K562 (cell line): Measurements from ENCODE around the gene ST3GAL3. TPM values are rescaled to one million over a fixed set of nuclear protein-coding genes. Genes with fewer than 3 reads are reported as not detected.
A peak's percentile ranks its signal among the peaks of the same experiment; 100 is the strongest.

ENCODE experiments used
- EP400 ChIP-seq: fragments of 450-650 bp; IDR thresholded peaks from 2 replicates; pipeline ENCODE4 v1.6.1; 2017; ENCODE audit warnings: antibody characterized with exemption, mild to moderate bottlenecking, moderate library complexity
- ESRRB ChIP-seq: fragments of 250-450 bp; sonication (Bioruptor Pico); IDR thresholded peaks from 2 replicates; pipeline ENCODE4 v1.5.0; 2020; ENCODE audit warnings: mild to moderate bottlenecking, moderate library complexity, borderline replicate concordance
- HNRNPUL1 ChIP-seq: fragments of 200-400 bp; formaldehyde crosslinking; IDR thresholded peaks from 2 replicates; pipeline ENCODE4 v1.6.1; 2017; ENCODE audit warnings: low read length
- JUN ChIP-seq, 2 experiments: sonication (generic) in 1 of 2; formaldehyde crosslinking in 1 of 2; IDR thresholded peaks; 2 replicates each; pipeline versions ENCODE4 v1.6.1 to v1.8.0; 2012 to 2022; ENCODE audit warnings: borderline replicate concordance in 2 of 2, mild to moderate bottlenecking in 2 of 2, improper control_type of control experiment in 1 of 2, low read depth in 1 of 2, low read length in 1 of 2, missing genetic modification reagents in 1 of 2
- KAT8 ChIP-seq: fragments of 450-650 bp; IDR thresholded peaks from 2 replicates; pipeline ENCODE4 v1.6.1; 2016; ENCODE audit warnings: low read depth, mild to moderate bottlenecking
- KDM5B ChIP-seq: fragments of 200-600 bp; sonication (generic); IDR thresholded peaks from 2 replicates; pipeline ENCODE4 v1.6.1; 2012; ENCODE audit warnings: low read depth, mild to moderate bottlenecking, moderate library complexity, low read length, control low read depth, inconsistent platforms; ENCODE audit not compliant: insufficient replicate concordance
- MTA3 ChIP-seq: fragments of 450-650 bp; formaldehyde crosslinking; IDR thresholded peaks from 2 replicates; pipeline ENCODE4 v1.6.1; 2017; ENCODE audit warnings: mild to moderate bottlenecking, borderline replicate concordance
- NFIX ChIP-seq: fragments of 250-450 bp; sonication (Bioruptor Pico); IDR thresholded peaks from 2 replicates; pipeline ENCODE4 v1.4.0; 2020; ENCODE audit warnings: low read depth, mild to moderate bottlenecking, moderate library complexity
- PHB ChIP-seq: fragments of 250-450 bp; sonication (Bioruptor Pico); IDR thresholded peaks from 2 replicates; pipeline ENCODE4 v1.5.0; 2021
- PHF21A ChIP-seq: fragments of 450-650 bp; IDR thresholded peaks from 2 replicates; pipeline ENCODE4 v1.6.1; 2017; ENCODE audit warnings: low read depth, borderline replicate concordance
- RFX7 ChIP-seq: fragments of 250-450 bp; sonication (Bioruptor Pico); IDR thresholded peaks from 2 replicates; pipeline ENCODE4 v1.5.1; 2021; ENCODE audit warnings: mild to moderate bottlenecking
- ZNF239 ChIP-seq: fragments of 250-450 bp; sonication (Bioruptor Pico); IDR thresholded peaks from 2 replicates; pipeline ENCODE4 v1.4.0; 2020; ENCODE audit warnings: mild to moderate bottlenecking
- ZNF354B ChIP-seq: fragments of 250-450 bp; sonication (Bioruptor Pico); IDR thresholded peaks from 2 replicates; pipeline ENCODE4 v1.4.0; 2020
- ZNF57 ChIP-seq: fragments of 450-650 bp; formaldehyde crosslinking; IDR thresholded peaks from 2 replicates; pipeline ENCODE4 v1.4.0; 2020; ENCODE audit warnings: mild to moderate bottlenecking, moderate library complexity
- ZNF766 ChIP-seq: fragments of 200-800 bp; sonication (Bioruptor generic); conservative IDR thresholded peaks from 2 replicates; pipeline ENCODE4 v1.6.1; 2016; ENCODE audit warnings: missing genetic modification characterization, missing compliant biosample characterization
- polyA plus RNA-seq, 8 experiments: library from polyadenylated mRNA; depleted of rRNA in 4 of 8; stranded (reverse) in 5 of 8; unstranded in 3 of 8; fragments of >200 nt; fragmentation: Nextera tagmentation in 2 of 8; fragmentation: Illumina TruSeq in 1 of 8; extraction: Ambion mirVana in 2 of 8; extraction: Trizol in 1 of 8; gene quantifications; 2 replicates each; pipeline versions ENCODE4 v1.2.1 to v1.2.3, GENCODE V29; 2011 to 2014; ENCODE audit warnings: inconsistent platforms in 1 of 8, missing spikeins in 1 of 8
- total RNA-seq, 7 experiments: library from RNA; depleted of rRNA in 6 of 7; stranded (reverse); fragments of >200 nt in 6 of 7; fragmentation: Illumina TruSeq in 2 of 7; extraction: Trizol in 2 of 7; gene quantifications; 2 replicates each; pipeline versions ENCODE4 v1.2.1 to v1.2.3, GENCODE V29; 2011 to 2021; ENCODE audit warnings: low replicate concordance in 1 of 7
- TF ChIP-seq, protein P1 (sequence below): sonication (generic); formaldehyde crosslinking; IDR thresholded peaks from 2 replicates; pipeline ENCODE4 v1.8.0; 2022; ENCODE audit warnings: missing genetic modification reagents, mild to moderate bottlenecking, moderate library complexity, borderline replicate concordance
- TF ChIP-seq, protein P2 (sequence below): fragments of 450-650 bp; IDR thresholded peaks from 2 replicates; pipeline ENCODE4 v1.6.1; 2016; ENCODE audit warnings: low read depth

The ST3GAL3 gene
- total and polyA plus RNA-seq, 9 of the 15 experiments (the other 6 are each of a cell fraction or from before 2014, with no cell fraction given), result 1.2 to 18.9 (median 11.0) TPM

DNA sequence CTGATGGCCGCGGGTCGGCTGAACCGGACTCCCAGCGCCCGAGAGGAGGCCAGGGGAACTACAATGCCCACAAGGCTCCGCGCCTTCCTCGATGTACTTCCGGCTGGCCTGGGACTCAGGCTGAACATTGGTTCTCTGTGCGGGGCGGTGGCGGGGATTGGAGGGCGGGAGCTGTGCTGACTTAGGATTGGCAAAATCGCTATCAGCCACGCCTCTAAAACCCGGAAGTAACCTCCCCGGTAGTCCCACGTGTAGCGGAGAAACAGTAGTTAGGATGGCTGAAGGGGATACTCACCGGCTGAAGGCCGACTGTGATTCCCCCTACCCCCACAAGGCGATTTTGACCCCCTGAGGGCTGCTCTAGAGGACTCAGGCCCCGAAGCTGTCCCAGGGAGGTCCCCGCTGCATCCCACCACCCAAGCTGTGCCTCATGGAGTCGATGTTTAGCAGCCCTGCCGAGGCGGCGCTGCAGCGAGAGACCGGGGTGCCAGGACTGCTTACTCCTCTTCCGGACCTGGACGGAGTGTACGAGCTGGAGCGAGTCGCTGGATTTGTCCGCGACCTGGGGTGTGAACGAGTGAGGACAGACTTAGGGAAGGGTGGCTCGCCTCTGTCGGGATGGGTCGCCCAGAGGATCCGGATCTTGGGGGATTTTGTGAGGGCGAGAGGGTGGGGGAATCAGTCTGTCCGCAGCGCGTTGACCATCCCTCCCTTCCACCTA, 262.6 kb downstream of the ST3GAL3 start, which contains the start of gene DPH2 (continued):
- TF ChIP-seq ZNF354B (CRISPR knock-in tag), result no peak
- 0 out of 2 replicates have a peak, but pooled peaks have one; percentile 30 for TF ChIP-seq MTA3
- 0 out of 2 replicates have a peak, but pooled peaks have one; percentile 43 for TF ChIP-seq ESRRB (CRISPR knock-in tag)
- TF ChIP-seq, protein P1, sequence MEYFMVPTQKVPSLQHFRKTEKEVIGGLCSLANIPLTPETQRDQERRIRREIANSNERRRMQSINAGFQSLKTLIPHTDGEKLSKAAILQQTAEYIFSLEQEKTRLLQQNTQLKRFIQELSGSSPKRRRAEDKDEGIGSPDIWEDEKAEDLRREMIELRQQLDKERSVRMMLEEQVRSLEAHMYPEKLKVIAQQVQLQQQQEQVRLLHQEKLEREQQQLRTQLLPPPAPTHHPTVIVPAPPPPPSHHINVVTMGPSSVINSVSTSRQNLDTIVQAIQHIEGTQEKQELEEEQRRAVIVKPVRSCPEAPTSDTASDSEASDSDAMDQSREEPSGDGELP, result peak; percentile 60
- TF ChIP-seq NFIX (CRISPR knock-in tag), result no peak
- TF ChIP-seq KAT8, result no peak
- peak; percentile 94 for TF ChIP-seq EP400
- no peak for TF ChIP-seq KDM5B
- TF ChIP-seq ZNF57, result peak; percentile 19; the same call in 1 of the 2 replicates
- TF ChIP-seq, protein P2, sequence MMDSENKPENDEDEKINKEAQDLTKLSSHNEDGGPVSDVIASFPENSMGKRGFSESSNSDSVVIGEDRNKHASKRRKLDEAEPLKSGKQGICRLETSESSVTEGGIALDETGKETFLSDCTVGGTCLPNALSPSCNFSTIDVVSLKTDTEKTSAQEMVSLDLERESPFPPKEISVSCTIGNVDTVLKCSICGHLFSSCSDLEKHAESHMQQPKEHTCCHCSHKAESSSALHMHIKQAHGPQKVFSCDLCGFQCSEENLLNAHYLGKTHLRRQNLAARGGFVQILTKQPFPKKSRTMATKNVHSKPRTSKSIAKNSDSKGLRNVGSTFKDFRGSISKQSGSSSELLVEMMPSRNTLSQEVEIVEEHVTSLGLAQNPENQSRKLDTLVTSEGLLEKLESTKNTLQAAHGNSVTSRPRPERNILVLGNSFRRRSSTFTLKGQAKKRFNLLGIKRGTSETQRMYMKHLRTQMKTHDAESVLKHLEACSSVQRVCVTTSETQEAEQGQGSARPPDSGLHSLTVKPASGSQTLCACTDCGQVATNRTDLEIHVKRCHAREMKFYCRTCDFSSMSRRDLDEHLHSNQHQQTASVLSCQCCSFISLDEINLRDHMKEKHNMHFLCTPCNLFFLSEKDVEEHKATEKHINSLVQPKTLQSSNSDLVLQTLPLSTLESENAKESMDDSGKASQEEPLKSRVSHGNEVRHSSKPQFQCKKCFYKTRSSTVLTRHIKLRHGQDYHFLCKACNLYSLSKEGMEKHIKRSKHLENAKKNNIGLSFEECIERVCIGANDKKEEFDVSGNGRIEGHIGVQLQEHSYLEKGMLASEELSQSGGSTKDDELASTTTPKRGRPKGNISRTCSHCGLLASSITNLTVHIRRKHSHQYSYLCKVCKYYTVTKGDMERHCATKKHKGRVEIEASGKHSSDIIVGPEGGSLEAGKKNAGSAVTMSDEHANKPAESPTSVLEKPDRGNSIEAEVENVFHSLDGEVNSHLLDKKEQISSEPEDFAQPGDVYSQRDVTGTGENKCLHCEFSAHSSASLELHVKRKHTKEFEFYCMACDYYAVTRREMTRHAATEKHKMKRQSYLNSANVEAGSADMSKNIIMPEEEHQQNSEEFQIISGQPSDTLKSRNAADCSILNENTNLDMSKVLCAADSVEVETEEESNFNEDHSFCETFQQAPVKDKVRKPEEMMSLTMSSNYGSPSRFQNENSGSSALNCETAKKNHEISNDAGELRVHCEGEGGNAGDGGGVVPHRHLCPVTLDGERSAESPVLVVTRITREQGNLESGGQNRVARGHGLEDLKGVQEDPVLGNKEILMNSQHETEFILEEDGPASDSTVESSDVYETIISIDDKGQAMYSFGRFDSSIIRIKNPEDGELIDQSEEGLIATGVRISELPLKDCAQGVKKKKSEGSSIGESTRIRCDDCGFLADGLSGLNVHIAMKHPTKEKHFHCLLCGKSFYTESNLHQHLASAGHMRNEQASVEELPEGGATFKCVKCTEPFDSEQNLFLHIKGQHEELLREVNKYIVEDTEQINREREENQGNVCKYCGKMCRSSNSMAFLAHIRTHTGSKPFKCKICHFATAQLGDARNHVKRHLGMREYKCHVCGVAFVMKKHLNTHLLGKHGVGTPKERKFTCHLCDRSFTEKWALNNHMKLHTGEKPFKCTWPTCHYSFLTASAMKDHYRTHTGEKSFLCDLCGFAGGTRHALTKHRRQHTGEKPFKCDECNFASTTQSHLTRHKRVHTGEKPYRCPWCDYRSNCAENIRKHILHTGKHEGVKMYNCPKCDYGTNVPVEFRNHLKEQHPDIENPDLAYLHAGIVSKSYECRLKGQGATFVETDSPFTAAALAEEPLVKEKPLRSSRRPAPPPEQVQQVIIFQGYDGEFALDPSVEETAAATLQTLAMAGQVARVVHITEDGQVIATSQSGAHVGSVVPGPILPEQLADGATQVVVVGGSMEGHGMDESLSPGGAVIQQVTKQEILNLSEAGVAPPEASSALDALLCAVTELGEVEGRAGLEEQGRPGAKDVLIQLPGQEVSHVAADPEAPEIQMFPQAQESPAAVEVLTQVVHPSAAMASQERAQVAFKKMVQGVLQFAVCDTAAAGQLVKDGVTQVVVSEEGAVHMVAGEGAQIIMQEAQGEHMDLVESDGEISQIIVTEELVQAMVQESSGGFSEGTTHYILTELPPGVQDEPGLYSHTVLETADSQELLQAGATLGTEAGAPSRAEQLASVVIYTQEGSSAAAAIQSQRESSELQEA, result no peak
- no peak for TF ChIP-seq RFX7 (CRISPR knock-in tag)
- TF ChIP-seq JUN (IDR thresholded peaks at IDR 0.05; ENCODE audit: borderline replicate concordance, low read depth, low read length), result peak; percentile 69; the same call in 1 of the 2 replicates
- 0 out of 2 replicates have a peak, but pooled peaks have one; percentile 35 for TF ChIP-seq JUN (CRISPR knock-in tag; IDR thresholded peaks at IDR 0.05; ENCODE audit: borderline replicate concordance)
- TF ChIP-seq PHF21A, result no peak
- TF ChIP-seq ZNF239 (CRISPR knock-in tag), result no peak
- no peak for TF ChIP-seq HNRNPUL1
- no peak for TF ChIP-seq PHB (CRISPR knock-in tag)
- 0 out of 2 replicates have a peak, but pooled peaks have one; percentile 49 for TF ChIP-seq ZNF766 (CRISPR knock-in tag)
